GM20431 (cell line): ENCODE results near the gene PTCD1.

Experiments
- in situ Hi-C: fragments of 300-500 bp; cut with MseI, MboI; formaldehyde crosslinking; loops from one replicate; pipeline ENCODE4 v1.15.0; 2020; ENCODE audit warnings: low sequenced_read_pairs; ENCODE audit not compliant: unreplicated experiment

Gene PTCD1

GRCh38 chr7:99438573-99439480 is at the start of gene PTCD1, which contains the start of gene CPSF4:
TSS of gene PTCD1 (minus strand) at chr7:99438798. CDS start at chr7:99435242, 3,556 bp downstream.
TSS of gene CPSF4 (plus strand) at chr7:99438943. CDS start at chr7:99439083, 140 bp downstream.
- in situ Hi-C loops, result no loop called here

- in situ Hi-C loops, result no loop called here
Measured at GRCh38 chr7:99485094-99485493, 46.5 kb upstream of the PTCD1 start.

GRCh38 chr7:99478464-99479440 is 40.2 kb upstream of the PTCD1 start:
- in situ Hi-C loops, result no loop called here

GRCh38 chr7:99476107-99476506 is 37.5 kb upstream of the PTCD1 start:
- in situ Hi-C loops, result no loop called here

- in situ Hi-C loops, result no loop called here
Measured at GRCh38 chr7:99473315-99473596, 34.7 kb upstream of the PTCD1 start.

- in situ Hi-C loops, result no loop called here
Measured at GRCh38 chr7:99472561-99473314, 34.1 kb upstream of the PTCD1 start, which contains the start of gene ZNF789. TSS of gene ZNF789 (plus strand) at chr7:99472890. CDS start at chr7:99476457, 3,567 bp downstream.

GRCh38 chr7:99469381-99470065 is 30.9 kb upstream of the PTCD1 start:
- in situ Hi-C loops, result no loop called here

GRCh38 chr7:99468336-99468918 is 29.8 kb upstream of the PTCD1 start:
- in situ Hi-C loops, result no loop called here

- in situ Hi-C loops, result no loop called here
Measured at GRCh38 chr7:99465421-99465768, 26.8 kb upstream of the PTCD1 start.

GRCh38 chr7:99461221-99461620 is 22.6 kb upstream of the PTCD1 start:
- in situ Hi-C loops, result no loop called here

- in situ Hi-C loops, result no loop called here
Measured at GRCh38 chr7:99460651-99461050, 22.1 kb upstream of the PTCD1 start.

GRCh38 chr7:99459087-99459486 is 20.5 kb upstream of the PTCD1 start:
- in situ Hi-C loops, result no loop called here

- in situ Hi-C loops, result no loop called here
Measured at GRCh38 chr7:99457650-99458493, 19.3 kb upstream of the PTCD1 start.

GRCh38 chr7:99457050-99457649 is 18.6 kb upstream of the PTCD1 start:
- in situ Hi-C loops, result no loop called here

- in situ Hi-C loops, result no loop called here
Measured at GRCh38 chr7:99456288-99456687, 17.7 kb upstream of the PTCD1 start.

- in situ Hi-C loops, result no loop called here
Measured at GRCh38 chr7:99455874-99456273, 17.3 kb upstream of the PTCD1 start.

GRCh38 chr7:99453105-99453504 is 14.5 kb upstream of the PTCD1 start:
- in situ Hi-C loops, result no loop called here

- in situ Hi-C loops, result no loop called here
Measured at GRCh38 chr7:99452541-99452940, 13.9 kb upstream of the PTCD1 start.
